CD4-positive, alpha-beta T cell (primary cell): ENCODE measurements around the gene SPRN. TPM values are rescaled to one million over a fixed set of nuclear protein-coding genes. Genes with fewer than 3 reads are reported as not detected.

Experiments used
- ATAC-seq: fragments of 200-7000 bp; cut with Tn5 transposase; one replicate; pipeline ENCODE4 v1.10.0; 2022; ENCODE audit warnings: mild to moderate bottlenecking; ENCODE audit not compliant: poor library complexity
- CTCF ChIA-PET: fragments of 350-600 bp; sonication (Branson Sonifier 250); formaldehyde crosslinking; loops from one replicate; lab custom pipeline; 2021; ENCODE audit warnings: antibody characterized with exemption, inconsistent platforms; lab: Charles Lee
- POLR2A ChIA-PET: fragments of 350-600 bp; sonication (Branson Sonifier 250); formaldehyde crosslinking; loops from one replicate; lab custom pipeline; 2021; ENCODE audit warnings: antibody characterized with exemption, inconsistent platforms; lab: Charles Lee
- DNase-seq, 14 experiments: peaks; one replicate each; pipeline ENCODE4 v3.0.0-alpha.2; 2013 to 2020; ENCODE audit warnings: mixed read lengths in 2 of 14
- H3K27ac ChIP-seq, 2 donors: one replicate each; pipeline versions ENCODE4 v1.5.1 to v1.7.0; 2013; ENCODE audit warnings: low read length in 2 of 2, low read depth in 1 of 2, mild to moderate bottlenecking in 1 of 2
- H3K27me3 ChIP-seq, 2 experiments: 1 replicate in 1 of 2; 2 replicates in 1 of 2; pipeline versions ENCODE4 v1.6.1 to v1.7.0; 2013; ENCODE audit warnings: low read length in 2 of 2, control low read depth in 1 of 2, mild to moderate bottlenecking in 1 of 2, moderate library complexity in 1 of 2; ENCODE audit not compliant: insufficient read depth in 2 of 2, control insufficient read depth in 1 of 2
- H3K36me3 ChIP-seq: one replicate; pipeline ENCODE4 v1.6.1; 2013; ENCODE audit warnings: low read length, control low read depth; ENCODE audit not compliant: insufficient read depth
- H3K4me1 ChIP-seq: one replicate; pipeline ENCODE4 v1.6.1; 2013; ENCODE audit warnings: low read length, control low read depth; ENCODE audit not compliant: insufficient read depth
- H3K4me3 ChIP-seq: one replicate; pipeline ENCODE4 v1.5.1; 2013; ENCODE audit warnings: mild to moderate bottlenecking, low read length, moderate library complexity
- H3K9me3 ChIP-seq, 2 experiments: 1 replicate in 1 of 2; 2 replicates in 1 of 2; pipeline versions ENCODE4 v1.6.1 to v1.7.0; 2013; ENCODE audit warnings: low read length in 2 of 2, mild to moderate bottlenecking in 2 of 2, control low read depth in 1 of 2, moderate library complexity in 1 of 2; ENCODE audit not compliant: control insufficient read depth in 1 of 2, insufficient read depth in 1 of 2
- H3K27ac Mint-ChIP-seq: one replicate; pipeline ENCODE4 v1.8.0; 2020; ENCODE audit warnings: mixed read lengths
- H3K27me3 Mint-ChIP-seq: one replicate; pipeline ENCODE4 v1.8.0; 2021; ENCODE audit warnings: mixed read lengths
- H3K36me3 Mint-ChIP-seq: one replicate; pipeline ENCODE4 v1.8.0; 2021; ENCODE audit warnings: low read depth, mixed read lengths
- H3K4me1 Mint-ChIP-seq: one replicate; pipeline ENCODE4 v1.8.0; 2021; ENCODE audit warnings: low read depth, mixed read lengths
- H3K4me3 Mint-ChIP-seq: one replicate; pipeline ENCODE4 v1.8.0; 2020; ENCODE audit warnings: mild to moderate bottlenecking, mixed read lengths
- H3K9me3 Mint-ChIP-seq: one replicate; pipeline ENCODE4 v1.8.0; 2020; ENCODE audit warnings: mixed read lengths
- CTCF ChIP-seq: fragments of 200-600 bp; IDR thresholded peaks from one replicate; pipeline ENCODE4 v1.8.0; 2022; ENCODE audit warnings: antibody characterized with exemption, mild to moderate bottlenecking
- intact Hi-C, 2 experiments: fragments of 100-400 bp; cut with DNase I in 1 of 2; cut with micrococcal nuclease in 1 of 2; formaldehyde crosslinking; loops; one replicate each; pipeline versions ENCODE4 v1.15.1 to v1.9.0; 2023 to 2025; cut with DNase I, micrococcal nuclease
- total RNA-seq, 174 experiments: library from RNA in 2 of 174; stranded (reverse) in 2 of 174; gene quantifications; one replicate each; pipeline ENCODE4 v1.2.3 and lab custom pipeline; 2021 to 2026

SPRN gene
- total RNA-seq, 2 experiments from 2014 or later, result not detected

DNA sequence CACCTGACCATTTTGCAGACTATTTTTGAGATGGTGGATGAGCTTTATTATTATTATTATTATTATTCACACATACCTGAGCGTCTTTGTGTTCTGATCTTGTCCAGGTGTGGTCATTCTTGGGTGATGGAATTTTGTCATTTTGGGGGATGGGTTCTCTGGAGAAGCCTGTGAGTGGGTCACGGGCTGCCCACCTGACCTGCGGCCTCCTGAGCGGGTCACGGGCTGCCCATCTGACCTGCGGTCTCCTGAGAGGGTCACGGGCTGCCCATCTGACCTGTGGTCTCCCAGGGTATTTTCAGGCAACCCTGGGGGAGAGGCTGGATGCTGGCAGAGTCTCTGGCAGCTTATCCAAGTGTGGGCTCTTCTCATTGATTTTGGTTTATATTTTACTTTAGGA lies 36.6 kb upstream of the SPRN start:
- Histone ChIP-seq H3K36me3 (no peaks in the 10 kb centered on the region), H3K27me3 (no peaks in the 10 kb centered on the region), H3K4me1 (no peaks in the 10 kb centered on the region), H3K9me3 (no peaks in the 10 kb centered on the region), H3K4me3 (no peak overlapping the region), H3K27ac (no peak overlapping the region)
- Mint-ChIP-seq H3K4me1 (no peaks in the 10 kb centered on the region), H3K4me3 (no peak overlapping the region), H3K9me3 (no peaks in the 10 kb centered on the region), H3K36me3 (no peaks in the 10 kb centered on the region), H3K27me3 (no peaks in the 10 kb centered on the region), H3K27ac (no peak overlapping the region)
- ATAC-seq (no peak), DNase-seq (no peak)
- ChIA-PET POLR2A (no interaction called here), CTCF (no interaction called here)
- no peak for TF ChIP-seq CTCF
- intact Hi-C loops, result no loop called here

- intact Hi-C loops, result no loop called here
- Histone ChIP-seq H3K4me1 (peaks cover under 1% of the 10 kb centered on the region), H3K27me3 (no peaks in the 10 kb centered on the region), H3K4me3 (no peak overlapping the region), H3K36me3 (no peaks in the 10 kb centered on the region), H3K27ac (no peak overlapping the region), H3K9me3 (no peaks in the 10 kb centered on the region)
- ChIA-PET CTCF (no interaction called here), POLR2A (no interaction called here)
- H3K4me1 Mint-ChIP-seq, result no peaks in the 10 kb centered on the region
- H3K9me3 Mint-ChIP-seq, result no peaks in the 10 kb centered on the region
- H3K36me3 Mint-ChIP-seq, result no peaks in the 10 kb centered on the region
- no peak for DNase-seq
- H3K27me3 Mint-ChIP-seq, result no peaks in the 10 kb centered on the region
- TF ChIP-seq CTCF, result no peak
- H3K27ac Mint-ChIP-seq, result no peak overlapping the region
- H3K4me3 Mint-ChIP-seq, result no peak overlapping the region
- ATAC-seq, result no peak
Measured at GRCh38 chr10:133460208-133460769, 35.9 kb upstream of the SPRN start.

DNA sequence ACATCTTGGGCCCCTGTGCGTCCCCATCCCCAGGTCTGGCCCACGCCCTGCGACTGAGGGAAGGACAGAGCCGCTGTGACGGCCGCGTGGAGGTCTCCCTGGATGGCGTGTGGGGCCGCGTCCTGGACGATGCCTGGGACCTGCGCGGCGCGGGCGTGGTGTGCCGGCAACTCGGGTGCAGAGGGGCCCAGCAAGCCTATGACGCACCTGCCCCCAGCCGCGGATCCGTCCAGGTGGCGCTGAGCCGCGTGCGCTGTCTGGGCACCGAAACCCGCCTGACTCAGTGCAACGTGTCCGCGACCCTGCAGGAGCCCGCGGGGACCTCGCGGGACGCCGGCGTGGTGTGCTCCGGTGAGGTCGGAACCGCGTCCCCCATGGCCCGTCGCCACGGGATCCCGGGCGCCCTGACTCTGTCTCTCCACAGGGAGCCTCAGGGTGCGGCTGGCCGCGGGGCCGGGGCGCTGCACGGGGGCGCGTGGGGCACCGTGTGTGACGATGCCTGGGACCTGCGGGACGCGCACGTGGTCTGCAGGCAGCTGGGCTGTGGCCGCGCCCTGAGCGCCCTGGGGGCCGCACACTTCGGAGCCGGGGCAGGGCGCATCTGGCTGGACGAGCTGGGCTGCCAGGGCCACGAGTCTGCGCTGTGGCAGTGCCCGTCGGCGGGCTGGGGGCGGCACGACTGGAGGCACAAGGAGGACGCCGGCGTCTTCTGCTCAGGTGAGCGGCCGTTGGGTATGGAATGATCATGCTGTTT lies 35.2 kb upstream of the SPRN start:
- H3K9me3 ChIP-seq, result no peaks in the 10 kb centered on the region

More for the DNA sequence above, 35.2 kb upstream of the SPRN start:
- Histone ChIP-seq H3K27ac (no peak overlapping the region), H3K4me3 (no peak overlapping the region), H3K36me3 (no peaks in the 10 kb centered on the region), H3K27me3 (no peaks in the 10 kb centered on the region), H3K4me1 (peaks cover 3% of the 10 kb centered on the region)
- Mint-ChIP-seq H3K27ac (no peak overlapping the region), H3K36me3 (no peaks in the 10 kb centered on the region), H3K4me3 (no peak overlapping the region), H3K4me1 (no peaks in the 10 kb centered on the region), H3K27me3 (no peaks in the 10 kb centered on the region), H3K9me3 (no peaks in the 10 kb centered on the region)
- ATAC-seq (no peak), DNase-seq (peak in 1 of 14 experiments; percentile 13)
- CTCF ChIA-PET, result no interaction called here
- intact Hi-C loops, result no loop called here
- TF ChIP-seq CTCF, result no peak
- POLR2A ChIA-PET, result no interaction called here
